ENCODE data around the gene RSPO1. TPM values are rescaled to one million over a fixed set of nuclear protein-coding genes. Genes with fewer than 3 reads are reported as not detected.

The RSPO1 gene
- total and polyA plus RNA-seq, 12 donors = 0.03 to 0.35 (median 0.10) TPM; not detected in 9

DNA sequence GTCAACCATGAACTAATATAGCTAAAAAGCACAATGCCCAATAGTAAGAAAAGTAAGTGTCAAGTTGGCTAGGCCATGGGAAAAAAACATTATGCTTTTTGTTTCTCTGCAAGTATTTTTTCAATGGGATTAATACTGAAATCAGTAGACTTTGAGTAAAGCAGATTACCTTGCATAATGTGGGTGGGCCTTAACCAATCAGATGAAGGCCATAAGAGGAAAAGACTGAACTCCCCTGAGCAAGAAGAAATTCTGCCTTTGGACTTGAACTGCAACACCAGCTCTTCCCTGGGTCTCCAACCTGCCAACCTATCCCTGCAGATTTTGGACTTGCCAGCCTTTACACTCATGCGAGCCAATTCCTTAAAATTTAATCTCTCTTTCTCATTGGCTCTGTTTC is 6.4 kb upstream of the RSPO1 start:
- ATAC-seq = no peak
- no peak for TF ChIP-seq CTCF (IDR thresholded peaks at IDR 0.05)
- Histone ChIP-seq H3K27ac (no peak overlapping the region), H3K4me3 (no peak overlapping the region), H3K27me3 (peaks cover 0 to 70% (median 56%) of the 10 kb centered on the region in 7 donors), H3K4me1 (no peaks in the 10 kb centered on the region), H3K9me3 (peaks cover 0 to 29% (median 9%) of the 10 kb centered on the region in 11 donors), H3K36me3 (no peaks in the 10 kb centered on the region)
- intact Hi-C loops (cut with DNase I) = no loop called here
- WGBS, 2 donors = 91 to 98% methylated on average over 1 of the region's 1 CpG
- DNase-seq = no peak

- no peak for ATAC-seq
- peaks cover 0 to 12% (median 5%) of the 10 kb centered on the region in 9 donors for H3K4me1 ChIP-seq
- intact Hi-C loops (cut with DNase I) = no loop called here
- H3K27me3 ChIP-seq = peaks cover 8 to 88% (median 80%) of the 10 kb centered on the region in 7 donors
- no peaks in the 10 kb centered on the region for H3K36me3 ChIP-seq
- no peak overlapping the region for H3K27ac ChIP-seq
- no peak overlapping the region for H3K4me3 ChIP-seq
- no peak for TF ChIP-seq CTCF (IDR thresholded peaks at IDR 0.05)
- DNase-seq = no peak
- H3K9me3 ChIP-seq = peaks cover 0 to 11% (median 3%) of the 10 kb centered on the region in 11 donors
- WGBS, 2 donors = 65 to 68% methylated on average over 6 of the region's 6 CpGs
Observed at GRCh38 chr1:37636435-37636834, 1.7 kb upstream of the RSPO1 start.

- TF ChIP-seq CTCF (IDR thresholded peaks at IDR 0.05) = no peak
- peaks cover 0 to 12% (median 5%) of the 10 kb centered on the region in 9 donors for H3K4me1 ChIP-seq
- WGBS, 2 donors = 7 to 8% methylated on average over 26 of the region's 26 CpGs
- H3K27ac ChIP-seq = no peak overlapping the region
- intact Hi-C loops (cut with DNase I) = no loop called here
- no peaks in the 10 kb centered on the region for H3K36me3 ChIP-seq
- peaks cover 8 to 99% (median 92%) of the 10 kb centered on the region in 7 donors for H3K27me3 ChIP-seq
- H3K4me3 ChIP-seq = peak overlapping the region in 7 of 10 donors; percentile 11 to 38 (median 27)
- DNase-seq (no peak), ATAC-seq (peak in 1 of 8 donors; percentile 9)
- no peaks in the 10 kb centered on the region for H3K9me3 ChIP-seq
Observed at GRCh38 chr1:37634992-37635902, 555 bp upstream of the RSPO1 start.

GRCh38 chr1:37633938-37634243 is 801 bp downstream of the RSPO1 start:
- Histone ChIP-seq H3K36me3 (no peaks in the 10 kb centered on the region), H3K4me1 (peaks cover 0 to 12% (median 5%) of the 10 kb centered on the region in 9 donors), H3K9me3 (no peaks in the 10 kb centered on the region), H3K27ac (no peak overlapping the region), H3K4me3 (no peak overlapping the region), H3K27me3 (peaks cover 12 to 100% (median 97%) of the 10 kb centered on the region in 7 donors)
- no peak for DNase-seq
- ATAC-seq = no peak
- WGBS, 2 donors = 1 to 3% methylated on average over 20 of the region's 20 CpGs
- TF ChIP-seq CTCF (IDR thresholded peaks at IDR 0.05) = no peak
- intact Hi-C loops (cut with DNase I) = no loop called here

All from heart right ventricle (tissue), 16 donors.